ENCODE measurements around the gene PARP15.
"Not testable (repeated sequence)": the region's sequence is repeated elsewhere in the genome, so short reads cannot be mapped to it uniquely, and the experiment has no call there.

The PARP15 gene

GRCh38 chr3:122671553-122671952 is 94.1 kb downstream of the PARP15 start:
- DNase-seq: no peak

GRCh38 chr3:122674339-122674738 is 96.9 kb downstream of the PARP15 start:
- DNase-seq: no peak

- DNase-seq: no peak
These were observed 99.3 kb downstream of the PARP15 start for GRCh38 chr3:122676759-122677158.

- DNase-seq: no peak
These were observed 99.8 kb downstream of the PARP15 start for GRCh38 chr3:122677216-122677615.

- DNase-seq: no peak
These were observed 101.1 kb downstream of the PARP15 start for GRCh38 chr3:122678506-122678905.

GRCh38 chr3:122679085-122679881 is 101.8 kb downstream of the PARP15 start:
- DNase-seq: peak; percentile 76

- DNase-seq: no peak
These were observed 102.5 kb downstream of the PARP15 start for GRCh38 chr3:122679882-122680474.

- DNase-seq: peak; percentile 75
These were observed 103.2 kb downstream of the PARP15 start, which contains the start of gene PARP14 for GRCh38 chr3:122680475-122681283. TSS of gene PARP14 (plus strand) at chr3:122680839. CDS start at chr3:122680884, 45 bp downstream.

- no peak for DNase-seq
These were observed 104.0 kb downstream of the PARP15 start for GRCh38 chr3:122681284-122681973.

GRCh38 chr3:122681974-122682409 is 104.5 kb downstream of the PARP15 start:
- DNase-seq: no peak

- not testable (repeated sequence) for DNase-seq
These were observed 105.4 kb downstream of the PARP15 start for GRCh38 chr3:122682778-122683411.

GRCh38 chr3:122687298-122687697 is 109.8 kb downstream of the PARP15 start:
- DNase-seq: no peak

All from NK-92 treated with Interleukin-12 subunit alpha and Interleukin-12 subunit beta, amount 100 ng/mL, for 24 hours (cell line).